DMS153 (cell line): Measurements from ENCODE around the gene NCKAP5.
"Not testable (repeated sequence)": the region's sequence is repeated elsewhere in the genome, so short reads cannot be mapped to it uniquely, and the experiment has no call there.

Experiments
- DNase-seq: peaks from one replicate; lab custom pipeline; 2025; lab: John Stamatoyannopoulos, UW

Gene NCKAP5

GRCh38 chr2:133497270-133497893 lies 70.9 kb downstream of the NCKAP5 start:
- no peak for DNase-seq

GRCh38 chr2:133496501-133497269 lies 71.6 kb downstream of the NCKAP5 start:
- DNase-seq, result no peak

GRCh38 chr2:133495226-133495625 lies 73.0 kb downstream of the NCKAP5 start:
- DNase-seq, result no peak

- DNase-seq, result no peak
Measured at GRCh38 chr2:133492719-133493380, 75.4 kb downstream of the NCKAP5 start.

- no peak for DNase-seq
Measured at GRCh38 chr2:133490411-133490980, 77.8 kb downstream of the NCKAP5 start.

- DNase-seq, result peak; percentile 27
Measured at GRCh38 chr2:133489641-133490410, 78.4 kb downstream of the NCKAP5 start.

GRCh38 chr2:133489146-133489545 lies 79.1 kb downstream of the NCKAP5 start:
- DNase-seq, result no peak

GRCh38 chr2:133486771-133487191 lies 81.5 kb downstream of the NCKAP5 start:
- no peak for DNase-seq

- DNase-seq, result no peak
Measured at GRCh38 chr2:133485868-133486267, 82.4 kb downstream of the NCKAP5 start.

- no peak for DNase-seq
Measured at GRCh38 chr2:133484784-133485183, 83.5 kb downstream of the NCKAP5 start.

- DNase-seq, result no peak
Measured at GRCh38 chr2:133484106-133484505, 84.2 kb downstream of the NCKAP5 start.

- no peak for DNase-seq
Measured at GRCh38 chr2:133483181-133483580, 85.1 kb downstream of the NCKAP5 start.

GRCh38 chr2:133480707-133481429 lies 87.4 kb downstream of the NCKAP5 start:
- DNase-seq, result no peak

GRCh38 chr2:133477616-133477990 lies 90.7 kb downstream of the NCKAP5 start:
- DNase-seq, result no peak

- DNase-seq, result no peak
Measured at GRCh38 chr2:133476931-133477615, 91.2 kb downstream of the NCKAP5 start.

- no peak for DNase-seq
Measured at GRCh38 chr2:133476286-133476685, 92.0 kb downstream of the NCKAP5 start.

GRCh38 chr2:133475610-133476009 lies 92.7 kb downstream of the NCKAP5 start:
- DNase-seq, result no peak

GRCh38 chr2:133470446-133470845 lies 97.8 kb downstream of the NCKAP5 start:
- not testable (repeated sequence) for DNase-seq

- DNase-seq, result no peak
Measured at GRCh38 chr2:133462811-133463210, 105.5 kb downstream of the NCKAP5 start.

- no peak for DNase-seq
Measured at GRCh38 chr2:133461484-133461883, 106.8 kb downstream of the NCKAP5 start.

- DNase-seq, result peak; percentile 14
Measured at GRCh38 chr2:133459590-133459989, 108.7 kb downstream of the NCKAP5 start.
